Measurements from ENCODE around the gene MITF. TPM values are rescaled to one million over a fixed set of nuclear protein-coding genes. Genes with fewer than 3 reads are reported as not detected.

Gene MITF
- total RNA-seq, 2 donors from 2014 or later: 0.32 to 0.46 TPM

- Mint-ChIP-seq H3K9me3 (peaks cover 4 to 8% of the 10 kb centered on the region in 2 donors), H3K27me3 (ENCODE audit: low read depth) (no peaks in the 10 kb centered on the region), H3K27ac (no peak overlapping the region), H3K4me1 (ENCODE audit: low read depth) (no peaks in the 10 kb centered on the region), H3K4me3 (no peak overlapping the region), H3K36me3 (ENCODE audit: insufficient read depth in 2 of 2) (no peaks in the 10 kb centered on the region)
- ATAC-seq (replicated peaks in 1 of 2) (no peak), DNase-seq (no peak)
These were observed 272.3 kb downstream of the MITF start for GRCh38 chr3:70011582-70011981.
